Jurkat, Clone E6-1 (cell line): ENCODE results near the gene HOXA5.

Source experiments
- DNase-seq: peaks from one replicate; pipeline ENCODE4 v3.0.0-alpha.2; 2011; ENCODE audit warnings: low read depth, low spot score
- H3K4me3 ChIP-seq: 2 replicates; pipeline ENCODE4 v1.5.1; 2011; ENCODE audit warnings: mild to moderate bottlenecking, low read length, control low read depth, moderate library complexity

HOXA5 gene

DNA sequence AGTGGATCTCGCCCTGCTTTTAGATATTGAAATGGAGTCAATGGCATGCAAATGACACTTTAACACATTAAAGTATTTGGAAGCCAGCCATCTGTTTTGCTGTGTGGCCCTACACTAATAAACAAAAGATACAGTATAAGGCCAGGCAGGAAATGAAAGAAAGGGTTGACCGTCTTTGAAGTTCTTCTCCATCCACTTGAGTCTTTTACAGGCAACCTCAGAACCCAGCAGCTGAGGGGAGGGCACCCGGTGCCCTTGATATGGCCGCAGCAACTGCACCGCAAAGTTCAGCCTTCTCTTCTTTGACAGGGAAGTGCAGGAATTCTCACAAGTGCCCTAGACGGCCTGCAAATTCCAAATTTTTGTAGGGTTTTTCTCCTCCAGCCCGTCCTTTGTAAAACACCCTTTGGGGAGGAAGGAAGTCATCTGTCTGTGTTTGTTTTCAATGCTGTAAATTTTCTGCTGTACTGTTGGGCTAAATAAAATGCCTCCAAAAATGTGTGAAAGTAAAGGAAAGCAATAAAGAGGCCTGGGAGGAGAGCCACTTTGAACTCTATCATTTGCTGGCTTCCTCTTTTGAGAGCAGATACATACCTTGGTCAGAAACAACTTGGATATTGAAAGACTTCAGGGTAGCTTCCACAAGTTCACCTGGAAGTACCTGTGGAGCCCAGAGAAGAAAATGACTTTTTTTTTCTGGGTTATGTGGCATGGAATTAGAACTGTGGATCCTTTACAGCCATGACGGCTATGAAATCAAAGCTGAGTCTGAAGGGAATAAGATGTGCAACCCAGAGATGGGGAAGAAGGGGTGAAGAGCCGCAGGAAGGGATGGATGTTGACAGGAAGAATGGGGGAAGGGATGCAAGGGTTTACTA is 51.3 kb downstream of the HOXA5 start:
- DNase-seq = no peak
- H3K4me3 ChIP-seq = no peak overlapping the region

DNA sequence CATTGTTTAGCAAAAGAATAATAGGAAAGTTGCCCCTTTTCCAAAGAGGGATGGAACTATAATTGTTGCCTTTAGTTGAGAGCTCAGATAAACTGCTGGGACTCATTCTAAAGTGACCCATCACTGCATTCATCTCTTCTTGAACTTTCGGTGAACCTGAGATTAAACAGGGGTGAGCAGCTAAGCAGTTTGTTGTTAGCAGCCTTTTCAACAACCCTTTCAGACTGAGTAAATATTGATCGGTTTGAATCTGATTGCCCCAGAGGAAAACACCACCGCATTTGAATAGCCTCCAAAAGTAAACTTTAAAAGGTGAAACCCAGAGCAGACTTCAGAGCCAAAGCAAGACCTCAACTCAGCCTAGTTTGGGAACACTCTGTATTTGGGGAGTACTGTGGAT is 52.4 kb downstream of the HOXA5 start:
- no peak for DNase-seq

More for the DNA sequence above, 52.4 kb downstream of the HOXA5 start:
- no peak overlapping the region for H3K4me3 ChIP-seq
